Esophagus muscularis mucosa (tissue), 4 donors: ENCODE data around the gene EEF1AKMT2. TPM values are rescaled to one million over a fixed set of nuclear protein-coding genes. Genes with fewer than 3 reads are reported as not detected.
A peak's percentile ranks its signal among the peaks of the same experiment; 100 is the strongest.

ENCODE experiments used
- DNase-seq: peaks from one replicate; pipeline ENCODE4 v3.0.0-alpha.2; 2017; ENCODE audit errors: extremely low spot score
- H3K27ac ChIP-seq, 4 donors: fragments of 200-600 bp; sonication (generic); replicated peaks in 1 of 4; 1 replicate in 3 of 4; 2 replicates in 1 of 4; pipeline ENCODE4 v1.5.1; 2016 to 2019; ENCODE audit warnings: mild to moderate bottlenecking in 1 of 4
- H3K27me3 ChIP-seq, 4 donors: fragments of 200-600 bp; sonication (generic); one replicate each; pipeline versions ENCODE4 v1.5.1 to v1.6.0; 2016 to 2019
- H3K36me3 ChIP-seq, 4 donors: fragments of 200-600 bp; sonication (generic); one replicate each; pipeline ENCODE4 v1.5.1; 2016 to 2019
- H3K4me1 ChIP-seq, 4 donors: fragments of 200-600 bp; sonication (generic); one replicate each; pipeline ENCODE4 v1.5.1; 2016 to 2019
- H3K4me3 ChIP-seq, 4 donors: fragments of 200-600 bp; sonication (generic); 1 replicate in 2 of 4; 2 replicates in 2 of 4; pipeline ENCODE4 v1.5.1; 2016 to 2019; ENCODE audit warnings: mild to moderate bottlenecking in 4 of 4, moderate library complexity in 1 of 4
- H3K9me3 ChIP-seq, 4 donors: fragments of 200-600 bp; sonication (generic); 1 replicate in 3 of 4; 2 replicates in 1 of 4; pipeline ENCODE4 v1.5.1; 2016 to 2019
- CTCF ChIP-seq, 3 experiments: fragments of 200-600 bp in 2 of 3; fragments of 450-650 bp in 1 of 3; sonication (generic) in 2 of 3; IDR thresholded peaks; one replicate each; pipeline ENCODE4 v1.5.1; 2017 to 2019; ENCODE audit warnings: antibody characterized with exemption in 3 of 3, mild to moderate bottlenecking in 2 of 3, moderate library complexity in 1 of 3
- EP300 ChIP-seq: sonication (generic); formaldehyde crosslinking; IDR thresholded peaks from one replicate; pipeline ENCODE4 v1.6.1; 2017; ENCODE audit warnings: antibody characterized with exemption
- POLR2A ChIP-seq: fragments of 450-650 bp; IDR thresholded peaks from one replicate; pipeline ENCODE4 v1.6.1; 2017; ENCODE audit warnings: antibody characterized with exemption, moderate library complexity, mild to moderate bottlenecking, low read depth
- POLR2AphosphoS5 ChIP-seq, 2 donors: sonication (generic); formaldehyde crosslinking; IDR thresholded peaks; one replicate each; pipeline ENCODE4 v1.6.1; 2017; ENCODE audit warnings: antibody characterized with exemption in 2 of 2
- WGBS: methylation state at CpG from one replicate; pipeline ENCODE4 v1.1.5; 2018; 5-methylcytosine and 5-hydroxymethylcytosine counted together
- intact Hi-C: fragments of 100-400 bp; cut with DNase I; formaldehyde crosslinking; loops from one replicate; pipeline ENCODE4 v1.15.1; 2023
- total RNA-seq, 4 donors: library from RNA; depleted of rRNA; stranded (reverse); fragments of >200 nt; gene quantifications; one replicate each; pipeline versions ENCODE4 v1.1.0 to v1.2.1, GENCODE V29; 2016

Gene EEF1AKMT2
- total RNA-seq, 4 donors from 2014 or later, result 9.0 to 11.9 (median 10.0) TPM

DNA sequence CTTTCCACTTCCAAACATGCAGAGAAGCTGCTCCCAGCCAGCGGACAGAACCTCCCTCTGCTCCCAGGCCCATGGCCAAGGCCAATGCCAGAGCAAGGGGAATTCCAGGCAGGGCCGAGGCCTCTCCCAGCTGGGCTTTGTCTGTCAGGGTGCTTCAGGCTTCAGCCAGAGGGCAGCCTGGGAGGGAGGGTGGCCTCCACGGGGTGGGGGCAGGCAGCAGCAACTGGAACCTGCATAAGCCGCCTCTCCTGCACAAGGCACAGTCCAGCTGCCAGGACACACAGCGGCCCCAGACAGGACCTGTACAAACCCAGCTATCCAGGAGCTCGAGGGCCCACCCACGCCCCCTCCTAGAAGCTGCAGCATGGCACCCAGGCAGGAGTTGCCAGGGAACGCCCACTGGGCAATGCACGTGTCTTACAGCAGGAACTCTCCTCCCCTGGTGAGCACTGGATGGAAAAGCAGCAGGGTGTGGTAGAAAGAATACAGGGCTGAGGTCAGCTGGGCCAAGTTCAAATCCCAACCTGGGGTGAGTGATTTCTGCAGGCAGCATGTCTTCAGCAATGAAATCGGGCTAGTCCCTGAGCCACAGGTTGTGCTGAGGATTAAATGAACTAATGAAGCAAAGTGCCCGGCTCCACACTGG lies 55.1 kb downstream of the EEF1AKMT2 start:
- peak; percentile 86 to 88 for TF ChIP-seq POLR2AphosphoS5 (IDR thresholded peaks at IDR 0.05)
- TF ChIP-seq CTCF (IDR thresholded peaks at IDR 0.05), result peak in 1 of 3 experiments; percentile 8
- no peak for TF ChIP-seq EP300
- peak; percentile 92 for DNase-seq
- H3K27me3 ChIP-seq, result no peaks in the 10 kb centered on the region
- intact Hi-C loops, result no loop called here
- H3K4me3 ChIP-seq, result peak overlapping the region in 3 of 4 donors; percentile 4 to 29 (median 16)
- WGBS, result 21% methylated on average over 7 of the region's 11 CpGs
- peak overlapping the region; percentile 89 to 90 (median 89) for H3K27ac ChIP-seq
- H3K4me1 ChIP-seq, result peaks cover 98 to 100% (median 100%) of the 10 kb centered on the region in 4 donors
- H3K9me3 ChIP-seq, result no peaks in the 10 kb centered on the region
- no peaks in the 10 kb centered on the region for H3K36me3 ChIP-seq

- no peaks in the 10 kb centered on the region for H3K9me3 ChIP-seq
- peaks cover 93 to 100% (median 98%) of the 10 kb centered on the region in 4 donors for H3K4me1 ChIP-seq
- intact Hi-C loops, result no loop called here
- peak overlapping the region in 3 of 4 donors; percentile 4 to 29 (median 16) for H3K4me3 ChIP-seq
- WGBS, result 74% methylated on average over 14 of the region's 15 CpGs
- TF ChIP-seq CTCF (IDR thresholded peaks at IDR 0.05) (no peak), POLR2A (no peak), POLR2AphosphoS5 (IDR thresholded peaks at IDR 0.05) (no peak), EP300 (no peak)
- H3K27ac ChIP-seq, result peak overlapping the region; percentile 89 to 90 (median 89)
- H3K36me3 ChIP-seq, result no peaks in the 10 kb centered on the region
- H3K27me3 ChIP-seq, result no peaks in the 10 kb centered on the region
- peak; percentile 60 for DNase-seq
Measured at GRCh38 chr10:124735491-124736286, 56.0 kb downstream of the EEF1AKMT2 start.

DNA sequence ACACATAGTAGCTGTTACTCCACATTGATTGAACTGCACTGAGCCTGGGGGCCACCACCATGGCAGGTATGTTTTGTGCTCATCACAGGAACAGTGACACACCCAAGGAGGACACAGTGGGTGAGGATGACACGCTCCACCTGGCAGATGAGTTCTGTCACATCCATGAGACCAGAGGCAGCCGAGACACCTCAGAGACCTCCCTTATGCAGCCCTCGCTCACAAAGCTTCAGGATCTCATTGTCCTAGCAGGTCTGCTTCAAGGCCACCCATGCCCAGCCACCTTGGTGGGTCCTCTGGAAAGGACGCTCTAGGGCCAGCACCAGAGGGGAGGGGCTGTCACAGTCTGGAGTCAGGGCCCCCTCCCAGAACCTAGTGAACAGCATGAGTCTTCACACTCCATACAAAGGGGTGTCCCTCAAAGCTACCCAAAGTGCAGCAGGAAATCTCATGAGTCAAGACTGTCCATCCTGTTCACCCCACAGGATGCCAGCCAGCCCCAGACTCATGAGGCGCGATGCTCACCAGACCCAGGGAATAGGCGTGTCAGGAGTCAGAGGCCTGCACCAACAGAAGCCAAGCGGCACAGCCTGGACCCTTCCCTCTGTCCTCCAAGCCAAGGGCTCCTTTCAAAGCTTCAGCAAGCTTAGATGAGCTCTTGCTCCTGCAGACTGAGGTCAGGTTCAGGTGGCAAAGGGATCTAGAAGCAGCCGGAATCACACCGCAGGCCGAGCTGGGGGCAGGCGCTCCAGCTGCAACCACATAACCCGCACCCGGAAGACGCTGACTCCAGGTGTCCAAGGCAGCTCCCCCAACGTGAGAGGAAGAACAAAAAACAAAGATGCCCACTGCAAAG lies 57.1 kb downstream of the EEF1AKMT2 start:
- Histone ChIP-seq H3K9me3 (no peaks in the 10 kb centered on the region), H3K27me3 (no peaks in the 10 kb centered on the region), H3K27ac (peak overlapping the region; percentile 89 to 90 (median 89)), H3K36me3 (no peaks in the 10 kb centered on the region), H3K4me1 (peaks cover 88 to 98% (median 95%) of the 10 kb centered on the region in 4 donors), H3K4me3 (no peak overlapping the region)
- intact Hi-C loops, result no loop called here
- WGBS, result 88% methylated on average over 8 of the region's 16 CpGs
- no peak for TF ChIP-seq POLR2A
- TF ChIP-seq EP300, result no peak
- no peak for TF ChIP-seq POLR2AphosphoS5 (IDR thresholded peaks at IDR 0.05)
- no peak for TF ChIP-seq CTCF (IDR thresholded peaks at IDR 0.05)
- DNase-seq, result peak; percentile 85

- 46% methylated on average over 13 of the region's 13 CpGs for WGBS
- Histone ChIP-seq H3K4me1 (peaks cover 88 to 98% (median 95%) of the 10 kb centered on the region in 4 donors), H3K27me3 (no peaks in the 10 kb centered on the region), H3K9me3 (no peaks in the 10 kb centered on the region), H3K36me3 (no peaks in the 10 kb centered on the region), H3K27ac (peak overlapping the region; percentile 89 to 90 (median 89)), H3K4me3 (no peak overlapping the region)
- intact Hi-C loops, result no loop called here
- DNase-seq, result no peak
- TF ChIP-seq POLR2AphosphoS5 (IDR thresholded peaks at IDR 0.05), result no peak
- no peak for TF ChIP-seq EP300
- no peak for TF ChIP-seq POLR2A
- no peak for TF ChIP-seq CTCF (IDR thresholded peaks at IDR 0.05)
Measured at GRCh38 chr10:124733571-124734245, 58.0 kb downstream of the EEF1AKMT2 start.
